ENCODE results near the gene CUEDC2. TPM values are rescaled to one million over a fixed set of nuclear protein-coding genes. Genes with fewer than 3 reads are reported as not detected.

CUEDC2 gene
- total RNA-seq, 1 experiment from 2014 or later = 133 TPM

DNA sequence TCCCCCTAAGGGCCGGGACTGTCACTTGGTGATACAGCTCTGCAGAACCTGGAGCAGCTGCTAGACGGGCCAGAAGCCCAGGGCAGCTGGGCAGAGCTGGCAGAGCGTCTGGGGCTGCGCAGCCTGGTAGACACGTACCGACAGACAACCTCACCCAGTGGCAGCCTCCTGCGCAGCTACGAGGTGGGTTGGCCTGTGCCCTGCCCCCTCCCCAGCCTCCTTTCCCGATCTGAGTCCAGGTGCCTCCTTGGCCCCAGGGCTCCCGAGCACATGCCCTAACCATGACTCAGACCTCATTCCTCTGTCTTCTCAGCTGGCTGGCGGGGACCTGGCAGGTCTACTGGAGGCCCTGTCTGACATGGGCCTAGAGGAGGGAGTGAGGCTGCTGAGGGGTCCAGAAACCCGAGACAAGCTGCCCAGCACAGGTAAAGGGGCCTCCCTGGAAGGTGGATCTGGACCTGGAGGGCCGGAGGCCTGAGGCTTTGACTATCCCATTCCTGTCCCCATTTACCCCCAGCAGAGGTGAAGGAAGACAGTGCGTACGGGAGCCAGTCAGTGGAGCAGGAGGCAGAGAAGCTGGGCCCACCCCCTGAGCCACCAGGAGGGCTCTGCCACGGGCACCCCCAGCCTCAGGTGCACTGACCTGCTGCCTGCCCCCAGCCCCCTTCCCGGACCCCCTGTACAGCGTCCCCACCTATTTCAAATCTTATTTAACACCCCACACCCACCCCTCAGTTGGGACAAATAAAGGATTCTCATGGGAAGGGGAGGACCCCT is 30.5 kb downstream of the CUEDC2 start:
- no peak for DNase-seq (ENCODE audit: low spot score)

GRCh38 chr10:102401342-102401654 is 31.1 kb downstream of the CUEDC2 start:
- in situ Hi-C loops (cut with HindIII; ENCODE audit: low sequenced_read_pairs) = no loop called here
- DNase-seq (ENCODE audit: low spot score) = no peak

More for the DNA sequence above, 30.5 kb downstream of the CUEDC2 start:
- in situ Hi-C loops (cut with HindIII; ENCODE audit: low sequenced_read_pairs) = no loop called here

- no peak for DNase-seq (ENCODE audit: low spot score)
- in situ Hi-C loops (cut with HindIII; ENCODE audit: low sequenced_read_pairs) = no loop called here
Measured at GRCh38 chr10:102400598-102401341, 31.6 kb downstream of the CUEDC2 start.

GRCh38 chr10:102400076-102400475 is 32.3 kb downstream of the CUEDC2 start:
- no peak for DNase-seq (ENCODE audit: low spot score)
- in situ Hi-C loops (cut with HindIII; ENCODE audit: low sequenced_read_pairs) = no loop called here

DNA sequence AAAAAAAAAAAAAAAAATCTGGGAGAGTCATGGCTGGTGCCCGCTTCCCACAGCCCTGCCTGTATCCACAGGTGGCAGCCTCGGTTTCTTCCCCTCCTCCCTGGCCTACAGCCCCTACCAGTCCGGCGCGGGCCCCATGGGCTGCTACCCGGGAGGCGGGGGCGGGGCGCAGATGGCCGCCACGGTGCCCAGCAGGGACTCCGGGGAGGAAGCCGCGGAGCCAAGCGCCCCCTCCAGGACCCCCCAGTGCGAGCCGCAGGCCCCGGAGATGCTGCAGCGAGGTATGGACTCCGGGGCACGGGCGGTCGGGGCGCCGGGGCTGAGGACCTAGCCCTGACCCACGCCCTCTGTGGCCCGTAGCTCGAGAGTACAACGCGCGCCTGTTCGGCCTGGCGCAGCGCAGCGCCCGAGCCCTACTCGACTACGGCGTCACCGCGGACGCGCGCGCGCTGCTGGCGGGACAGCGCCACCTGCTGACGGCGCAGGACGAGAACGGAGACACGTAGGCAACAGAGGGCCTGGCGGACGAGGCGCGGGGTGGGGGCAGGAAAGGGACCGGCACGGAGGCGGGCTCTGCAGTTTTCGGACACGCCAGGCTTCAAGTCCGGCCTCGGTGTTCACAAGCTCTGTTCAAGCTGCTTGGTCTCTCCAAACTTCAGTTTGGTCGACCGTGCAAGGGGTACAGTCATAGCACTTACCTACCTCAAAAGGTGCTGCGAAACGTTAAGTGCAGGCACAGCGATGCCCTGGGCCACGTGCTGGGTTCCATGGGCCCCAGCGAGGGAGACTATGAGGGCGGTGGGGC is 33.0 kb downstream of the CUEDC2 start:
- in situ Hi-C loops (cut with HindIII; ENCODE audit: low sequenced_read_pairs) = no loop called here
- DNase-seq (ENCODE audit: low spot score) = peak; percentile 85

GRCh38 chr10:102398172-102399020 is 34.0 kb downstream of the CUEDC2 start:
- DNase-seq (ENCODE audit: low spot score) = no peak
- in situ Hi-C loops (cut with HindIII; ENCODE audit: low sequenced_read_pairs) = no loop called here

GRCh38 chr10:102397222-102398171 is 34.9 kb downstream of the CUEDC2 start:
- no peak for DNase-seq (ENCODE audit: low spot score)
- in situ Hi-C loops (cut with HindIII; ENCODE audit: low sequenced_read_pairs) = no loop called here

DNA sequence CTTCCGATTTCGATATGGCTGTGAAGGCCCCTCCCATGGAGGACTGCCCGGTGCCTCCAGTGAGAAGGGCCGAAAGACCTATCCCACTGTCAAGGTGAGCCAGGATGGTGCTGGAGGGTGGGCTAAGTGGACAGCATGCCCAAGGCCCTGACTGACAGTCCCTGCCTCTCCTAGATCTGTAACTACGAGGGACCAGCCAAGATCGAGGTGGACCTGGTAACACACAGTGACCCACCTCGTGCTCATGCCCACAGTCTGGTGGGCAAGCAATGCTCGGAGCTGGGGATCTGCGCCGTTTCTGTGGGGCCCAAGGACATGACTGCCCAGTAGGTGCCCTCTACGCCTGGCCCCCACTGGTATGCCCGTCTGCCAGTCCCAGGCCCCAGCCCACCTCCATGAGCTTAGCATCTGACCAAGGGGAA is 35.6 kb downstream of the CUEDC2 start:
- in situ Hi-C loops (cut with HindIII; ENCODE audit: low sequenced_read_pairs) = no loop called here
- DNase-seq (ENCODE audit: low spot score) = no peak

DNA sequence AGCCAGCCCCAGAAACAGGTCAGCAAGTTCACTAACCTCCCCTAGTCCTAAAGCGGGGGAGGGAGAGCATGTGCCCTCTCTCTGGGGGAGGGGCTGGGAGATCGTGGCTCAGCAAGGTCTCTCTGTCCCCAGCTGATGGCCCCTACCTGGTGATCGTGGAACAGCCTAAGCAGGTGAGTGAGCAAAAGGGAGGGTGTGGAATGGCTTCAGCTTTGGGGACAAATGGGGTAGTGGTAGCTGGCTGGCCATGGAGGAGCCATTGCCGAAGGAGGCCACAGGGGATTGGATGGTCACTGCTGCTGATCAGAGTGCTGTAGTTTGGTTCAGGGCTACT is 36.1 kb downstream of the CUEDC2 start:
- in situ Hi-C loops (cut with HindIII; ENCODE audit: low sequenced_read_pairs) = no loop called here
- no peak for DNase-seq (ENCODE audit: low spot score)

DNA sequence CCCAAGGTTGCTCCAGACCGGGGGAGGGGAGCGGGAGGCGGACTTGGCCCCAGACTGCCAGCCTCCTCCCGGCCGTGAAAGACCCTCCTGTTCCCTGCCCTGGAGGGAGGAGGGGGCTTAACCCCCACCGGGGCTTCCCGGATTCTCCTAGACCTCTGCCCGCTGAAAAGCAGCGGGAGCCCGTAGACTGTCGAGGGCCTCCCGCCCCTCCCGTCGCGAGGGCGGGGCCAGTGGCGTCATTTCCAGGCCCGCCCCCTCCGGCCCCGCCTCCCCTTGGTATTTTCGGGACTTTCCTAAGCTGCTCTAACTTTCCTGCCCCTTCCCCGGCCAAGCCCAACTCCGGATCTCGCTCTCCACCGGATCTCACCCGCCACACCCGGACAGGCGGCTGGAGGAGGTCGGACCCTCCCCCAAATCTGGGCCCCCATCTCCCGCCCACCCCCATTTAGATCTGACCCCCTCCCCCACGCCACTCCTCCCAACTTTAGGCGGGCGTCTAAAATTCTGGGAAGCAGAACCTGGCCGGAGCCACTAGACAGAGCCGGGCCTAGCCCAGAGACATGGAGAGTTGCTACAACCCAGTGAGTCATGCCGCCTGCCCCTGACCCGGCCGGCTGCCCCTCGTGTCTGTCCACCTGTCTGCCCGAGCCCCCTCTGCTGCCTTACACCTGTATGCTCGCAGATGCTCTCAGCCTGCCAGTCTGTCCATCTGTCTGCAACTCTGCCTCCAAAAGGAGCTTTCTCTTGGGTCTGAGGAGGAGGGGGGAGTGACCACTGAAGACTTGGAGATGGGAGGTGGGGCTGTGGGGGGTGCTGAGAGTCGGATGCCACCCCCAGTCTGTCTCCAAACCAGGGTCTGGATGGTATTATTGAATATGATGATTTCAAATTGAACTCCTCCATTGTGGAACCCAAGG is 36.7 kb downstream of the CUEDC2 start, which contains the start of gene NFKB2:
NFKB2 (plus strand) TSS at position 306 of the 917 bp plus-strand sequence; CDS start at position 561, 255 bp downstream.
- DNase-seq (ENCODE audit: low spot score) = peak; percentile 66
- in situ Hi-C loops (cut with HindIII; ENCODE audit: low sequenced_read_pairs) = no loop called here

- in situ Hi-C loops (cut with HindIII; ENCODE audit: low sequenced_read_pairs) = no loop called here
- DNase-seq (ENCODE audit: low spot score) = no peak
Measured at GRCh38 chr10:102394801-102395399, 37.5 kb downstream of the CUEDC2 start.

- peak; percentile 79 for DNase-seq (ENCODE audit: low spot score)
- in situ Hi-C loops (cut with HindIII; ENCODE audit: low sequenced_read_pairs) = no loop called here
Measured at GRCh38 chr10:102394079-102394800, 38.1 kb downstream of the CUEDC2 start.

- in situ Hi-C loops (cut with HindIII; ENCODE audit: low sequenced_read_pairs) = no loop called here
- DNase-seq (ENCODE audit: low spot score) = no peak
Measured at GRCh38 chr10:102393411-102394078, 38.8 kb downstream of the CUEDC2 start.

DNA sequence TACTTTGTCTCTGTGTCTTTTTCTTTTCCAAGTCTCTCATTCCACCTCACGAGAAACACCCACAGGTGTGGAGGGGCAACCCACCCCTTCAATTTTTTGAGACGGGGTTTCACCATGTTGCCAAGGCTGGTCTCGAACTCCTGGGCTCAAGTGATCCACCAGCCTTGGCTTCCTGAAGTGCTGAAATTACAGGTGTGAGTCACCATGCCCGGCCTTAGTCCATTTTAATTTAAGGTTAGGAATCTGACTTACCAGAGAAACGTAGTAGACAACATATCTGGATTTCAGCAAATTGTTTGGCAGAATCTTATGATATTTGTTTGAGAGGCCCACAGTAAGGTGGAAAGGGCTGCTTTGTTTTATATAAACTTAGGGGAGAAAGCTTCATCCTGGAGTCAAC is 40.1 kb downstream of the CUEDC2 start:
- in situ Hi-C loops (cut with HindIII; ENCODE audit: low sequenced_read_pairs) = no loop called here
- no peak for DNase-seq (ENCODE audit: low spot score)

DNA sequence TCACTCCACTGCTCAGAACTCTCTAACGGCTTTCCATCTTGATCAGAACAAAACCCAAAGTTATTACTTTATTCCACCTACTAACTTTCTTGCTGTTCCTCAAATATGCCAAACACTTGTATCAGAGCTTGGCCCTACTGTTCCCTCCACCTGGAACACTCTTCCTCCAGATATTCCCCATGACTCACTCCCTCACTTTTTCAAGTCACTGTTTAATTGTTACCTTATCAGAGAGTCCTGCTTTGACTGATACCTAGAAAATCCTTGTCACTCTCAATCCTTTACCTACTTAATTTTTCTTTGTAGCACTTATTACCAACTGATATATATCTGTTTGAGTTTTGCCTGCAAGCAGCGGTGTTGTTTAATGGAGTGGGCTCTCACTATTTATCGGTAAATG is 42.5 kb downstream of the CUEDC2 start:
- DNase-seq (ENCODE audit: low spot score) = no peak

More for the DNA sequence above, 42.5 kb downstream of the CUEDC2 start:
- in situ Hi-C loops (cut with HindIII; ENCODE audit: low sequenced_read_pairs) = no loop called here

All from G401 (cell line).